BLaER1 (cell line): ENCODE measurements around the gene RHOC.
A peak's percentile ranks its signal among the peaks of the same experiment; 100 is the strongest.

Experiments used
- H3K27ac ChIP-seq: shearing (Covaris generic); formaldehyde crosslinking; 2 replicates; pipeline ENCODE4 v1.8.1; 2022
- H3K27me3 ChIP-seq: shearing (Covaris generic); formaldehyde crosslinking; 2 replicates; pipeline ENCODE4 v1.8.1; 2022
- H3K36me3 ChIP-seq: shearing (Covaris generic); formaldehyde crosslinking; 2 replicates; pipeline ENCODE4 v1.8.1; 2022
- H3K4me1 ChIP-seq: shearing (Covaris generic); formaldehyde crosslinking; 2 replicates; pipeline ENCODE4 v1.8.1; 2022
- H3K4me2 ChIP-seq: shearing (Covaris generic); formaldehyde crosslinking; 2 replicates; pipeline ENCODE4 v1.8.1; 2022
- H3K4me3 ChIP-seq: shearing (Covaris generic); formaldehyde crosslinking; 2 replicates; pipeline ENCODE4 v1.8.1; 2022
- H3K9ac ChIP-seq: shearing (Covaris generic); formaldehyde crosslinking; 2 replicates; pipeline ENCODE4 v1.8.1; 2022
- H3K9me3 ChIP-seq: shearing (Covaris generic); formaldehyde crosslinking; 2 replicates; pipeline ENCODE4 v1.8.1; 2022
- H4K20me1 ChIP-seq: shearing (Covaris generic); formaldehyde crosslinking; 2 replicates; pipeline ENCODE4 v1.8.1; 2022
- Cebpa-rat ChIP-seq: shearing (Covaris generic); IDR thresholded peaks from 2 replicates; pipeline ENCODE4 v1.8.1; 2022

Gene RHOC

GRCh38 chr1:112710159-112710558, 3.2 kb upstream of the RHOC start:
- Histone ChIP-seq H3K36me3 (no peaks in the 10 kb centered on the region), H3K4me3 (no peak overlapping the region), H3K27me3 (peaks cover 21% of the 10 kb centered on the region), H3K27ac (no peak overlapping the region), H4K20me1 (peaks cover 14% of the 10 kb centered on the region), H3K4me2 (no peak overlapping the region), H3K9me3 (no peaks in the 10 kb centered on the region), H3K9ac (no peak overlapping the region), H3K4me1 (peaks cover 48% of the 10 kb centered on the region)
- TF ChIP-seq Cebpa-rat, result no peak

- Histone ChIP-seq H3K4me2 (no peak overlapping the region), H3K27me3 (peaks cover 5% of the 10 kb centered on the region; the same call in 1 of the 2 replicates), H3K9me3 (no peaks in the 10 kb centered on the region), H3K4me3 (no peak overlapping the region), H3K4me1 (peaks cover 51% of the 10 kb centered on the region), H3K36me3 (no peaks in the 10 kb centered on the region), H4K20me1 (0 out of 2 replicates have a peak, but pooled peaks cover under 1% of the 10 kb centered on the region), H3K9ac (no peak overlapping the region), H3K27ac (no peak overlapping the region)
- TF ChIP-seq Cebpa-rat, result no peak
Observed at GRCh38 chr1:112708489-112708888, 1.6 kb upstream of the RHOC start.

- Histone ChIP-seq H3K36me3 (peaks cover 3% of the 10 kb centered on the region; the same call in 1 of the 2 replicates), H3K9ac (peak overlapping the region; percentile 90; the same call in 1 of the 2 replicates), H3K9me3 (no peaks in the 10 kb centered on the region), H3K4me3 (no peak overlapping the region; the same call in 1 of the 2 replicates), H4K20me1 (no peaks in the 10 kb centered on the region), H3K4me1 (peaks cover 54% of the 10 kb centered on the region), H3K27me3 (0 out of 2 replicates have a peak, but pooled peaks cover under 1% of the 10 kb centered on the region), H3K4me2 (peak overlapping the region; percentile 97), H3K27ac (no peak overlapping the region)
- no peak for TF ChIP-seq Cebpa-rat
Observed at GRCh38 chr1:112708002-112708448, 1.1 kb upstream of the RHOC start.

GRCh38 chr1:112707221-112708001, 484 bp upstream of the RHOC start:
- Histone ChIP-seq H3K4me3 (peak overlapping the region; percentile 88), H3K9ac (peak overlapping the region; percentile 90), H3K27ac (peak overlapping the region; percentile 93), H3K27me3 (no peaks in the 10 kb centered on the region), H4K20me1 (no peaks in the 10 kb centered on the region), H3K9me3 (no peaks in the 10 kb centered on the region), H3K4me2 (peak overlapping the region; percentile 97), H3K4me1 (peaks cover 60% of the 10 kb centered on the region), H3K36me3 (peaks cover 6% of the 10 kb centered on the region; the same call in 1 of the 2 replicates)
- no peak for TF ChIP-seq Cebpa-rat

GRCh38 chr1:112704934-112705627, 1.8 kb downstream of the RHOC start:
- peak overlapping the region; percentile 97 for H3K4me2 ChIP-seq
- H3K4me3 ChIP-seq, result peak overlapping the region; percentile 88
- peak overlapping the region; percentile 90 for H3K9ac ChIP-seq
- H3K36me3 ChIP-seq, result peaks cover 6% of the 10 kb centered on the region; the same call in 1 of the 2 replicates
- peak overlapping the region; percentile 93 for H3K27ac ChIP-seq
- TF ChIP-seq Cebpa-rat, result no peak
- H3K27me3 ChIP-seq, result no peaks in the 10 kb centered on the region
- no peaks in the 10 kb centered on the region for H3K9me3 ChIP-seq
- H4K20me1 ChIP-seq, result no peaks in the 10 kb centered on the region
- H3K4me1 ChIP-seq, result peaks cover 72% of the 10 kb centered on the region

GRCh38 chr1:112704391-112704933, 2.5 kb downstream of the RHOC start:
- Histone ChIP-seq H3K4me3 (peak overlapping the region; percentile 88), H3K27me3 (no peaks in the 10 kb centered on the region), H3K4me2 (peak overlapping the region; percentile 97), H3K9ac (peak overlapping the region; percentile 90), H4K20me1 (no peaks in the 10 kb centered on the region), H3K4me1 (peaks cover 78% of the 10 kb centered on the region), H3K36me3 (peaks cover 12% of the 10 kb centered on the region), H3K27ac (peak overlapping the region; percentile 93), H3K9me3 (no peaks in the 10 kb centered on the region)
- TF ChIP-seq Cebpa-rat, result no peak

GRCh38 chr1:112703706-112704105, 3.2 kb downstream of the RHOC start:
- Histone ChIP-seq H3K36me3 (peaks cover 20% of the 10 kb centered on the region), H3K27me3 (no peaks in the 10 kb centered on the region), H3K4me2 (peak overlapping the region; percentile 97), H4K20me1 (no peaks in the 10 kb centered on the region), H3K27ac (peak overlapping the region; percentile 93), H3K9ac (0 out of 2 replicates have a peak overlapping the region, but pooled peaks have one; percentile 90), H3K9me3 (no peaks in the 10 kb centered on the region), H3K4me1 (peaks cover 85% of the 10 kb centered on the region), H3K4me3 (no peak overlapping the region)
- TF ChIP-seq Cebpa-rat, result no peak

GRCh38 chr1:112702420-112703261, 4.3 kb downstream of the RHOC start:
- peaks cover 30% of the 10 kb centered on the region for H3K36me3 ChIP-seq
- no peaks in the 10 kb centered on the region for H3K27me3 ChIP-seq
- TF ChIP-seq Cebpa-rat, result no peak
- peaks cover 88% of the 10 kb centered on the region for H3K4me1 ChIP-seq
- peak overlapping the region; percentile 97 for H3K4me2 ChIP-seq
- no peaks in the 10 kb centered on the region for H4K20me1 ChIP-seq
- H3K4me3 ChIP-seq, result no peak overlapping the region
- H3K9me3 ChIP-seq, result no peaks in the 10 kb centered on the region
- H3K27ac ChIP-seq, result peak overlapping the region; percentile 92
- H3K9ac ChIP-seq, result peak overlapping the region; percentile 79

- no peak overlapping the region for H3K4me3 ChIP-seq
- no peaks in the 10 kb centered on the region for H3K9me3 ChIP-seq
- peak overlapping the region; percentile 97 for H3K4me2 ChIP-seq
- H4K20me1 ChIP-seq, result no peaks in the 10 kb centered on the region
- H3K4me1 ChIP-seq, result peaks cover 86% of the 10 kb centered on the region
- H3K27ac ChIP-seq, result peak overlapping the region; percentile 92
- H3K27me3 ChIP-seq, result no peaks in the 10 kb centered on the region
- peaks cover 36% of the 10 kb centered on the region for H3K36me3 ChIP-seq
- H3K9ac ChIP-seq, result peak overlapping the region; percentile 79
- no peak for TF ChIP-seq Cebpa-rat
Observed at GRCh38 chr1:112702067-112702395, 4.9 kb downstream of the RHOC start.
